Measurements from ENCODE around the gene HIGD2A. TPM values are rescaled to one million over a fixed set of nuclear protein-coding genes. Genes with fewer than 3 reads are reported as not detected.

Gene HIGD2A
- total RNA-seq, 1 experiment from 2014 or later: 72.6 TPM

GRCh38 chr5:176361437-176362232, 26.9 kb upstream of the HIGD2A start, which contains the start of gene KIAA1191:
TSS of gene KIAA1191 (minus strand) at chr5:176361764. CDS start at chr5:176359508, 2,256 bp downstream.
- DNase-seq: peak; percentile 95
- no peaks in the 10 kb centered on the region for H3K9me3 Mint-ChIP-seq (ENCODE audit: low read depth, unreplicated experiment)
- CTCF ChIA-PET: interaction anchor here (0.6 to 0.9 kb wide), 5 partner anchors 9 to 717 kb away, joined by 3 to 4 read pairs (median 3); partner anchors contain the start of genes HIGD2A and NOP16
- TF ChIP-seq, protein P1, sequence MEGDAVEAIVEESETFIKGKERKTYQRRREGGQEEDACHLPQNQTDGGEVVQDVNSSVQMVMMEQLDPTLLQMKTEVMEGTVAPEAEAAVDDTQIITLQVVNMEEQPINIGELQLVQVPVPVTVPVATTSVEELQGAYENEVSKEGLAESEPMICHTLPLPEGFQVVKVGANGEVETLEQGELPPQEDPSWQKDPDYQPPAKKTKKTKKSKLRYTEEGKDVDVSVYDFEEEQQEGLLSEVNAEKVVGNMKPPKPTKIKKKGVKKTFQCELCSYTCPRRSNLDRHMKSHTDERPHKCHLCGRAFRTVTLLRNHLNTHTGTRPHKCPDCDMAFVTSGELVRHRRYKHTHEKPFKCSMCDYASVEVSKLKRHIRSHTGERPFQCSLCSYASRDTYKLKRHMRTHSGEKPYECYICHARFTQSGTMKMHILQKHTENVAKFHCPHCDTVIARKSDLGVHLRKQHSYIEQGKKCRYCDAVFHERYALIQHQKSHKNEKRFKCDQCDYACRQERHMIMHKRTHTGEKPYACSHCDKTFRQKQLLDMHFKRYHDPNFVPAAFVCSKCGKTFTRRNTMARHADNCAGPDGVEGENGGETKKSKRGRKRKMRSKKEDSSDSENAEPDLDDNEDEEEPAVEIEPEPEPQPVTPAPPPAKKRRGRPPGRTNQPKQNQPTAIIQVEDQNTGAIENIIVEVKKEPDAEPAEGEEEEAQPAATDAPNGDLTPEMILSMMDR (IDR thresholded peaks at IDR 0.05; ENCODE audit: unreplicated experiment): no peak
- BruUV-seq (replicated peaks): no TSS peak
- intact Hi-C loops (cut with micrococcal nuclease; ENCODE audit: unreplicated experiment): no loop called here
- peaks cover 28% of the 10 kb centered on the region for H3K36me3 Mint-ChIP-seq (ENCODE audit: insufficient read depth, unreplicated experiment)
- H3K27me3 Mint-ChIP-seq (ENCODE audit: unreplicated experiment): no peaks in the 10 kb centered on the region
- H3K4me3 Mint-ChIP-seq (ENCODE audit: low read depth, unreplicated experiment): peak within 1 kb of the TSS; percentile 99
- H3K4me1 Mint-ChIP-seq (ENCODE audit: low read depth, unreplicated experiment): no peaks in the 10 kb centered on the region
- peak within 1 kb of the TSS; percentile 80 for H3K27ac Mint-ChIP-seq (ENCODE audit: unreplicated experiment)

GRCh38 chr5:176362233-176362490, 26.4 kb upstream of the HIGD2A start:
- H3K27ac Mint-ChIP-seq (ENCODE audit: unreplicated experiment): peak overlapping the region; percentile 80
- CTCF ChIA-PET: interaction anchor here (0.9 kb wide), 1 partner anchor 10 kb away, joined by 3 read pairs; no protein-coding TSS in a partner anchor
- peaks cover 29% of the 10 kb centered on the region for H3K36me3 Mint-ChIP-seq (ENCODE audit: insufficient read depth, unreplicated experiment)
- BruUV-seq (replicated peaks): no TSS peak
- no peak for DNase-seq
- H3K4me3 Mint-ChIP-seq (ENCODE audit: low read depth, unreplicated experiment): peak overlapping the region; percentile 99
- intact Hi-C loops (cut with micrococcal nuclease; ENCODE audit: unreplicated experiment): no loop called here
- peaks cover 3% of the 10 kb centered on the region for H3K27me3 Mint-ChIP-seq (ENCODE audit: unreplicated experiment)
- H3K9me3 Mint-ChIP-seq (ENCODE audit: low read depth, unreplicated experiment): no peaks in the 10 kb centered on the region
- no peaks in the 10 kb centered on the region for H3K4me1 Mint-ChIP-seq (ENCODE audit: low read depth, unreplicated experiment)
- TF ChIP-seq, protein P1 (IDR thresholded peaks at IDR 0.05; ENCODE audit: unreplicated experiment): no peak

- intact Hi-C loops (cut with micrococcal nuclease; ENCODE audit: unreplicated experiment): no loop called here
- H3K36me3 Mint-ChIP-seq (ENCODE audit: insufficient read depth, unreplicated experiment): peaks cover 29% of the 10 kb centered on the region
- TF ChIP-seq, protein P1 (IDR thresholded peaks at IDR 0.05; ENCODE audit: unreplicated experiment): no peak
- no TSS peak for BruUV-seq (replicated peaks)
- H3K4me1 Mint-ChIP-seq (ENCODE audit: low read depth, unreplicated experiment): peaks cover 6% of the 10 kb centered on the region
- CTCF ChIA-PET: no interaction called here
- no peak for DNase-seq
- H3K4me3 Mint-ChIP-seq (ENCODE audit: low read depth, unreplicated experiment): peak overlapping the region; percentile 70
- peaks cover 15% of the 10 kb centered on the region for H3K27me3 Mint-ChIP-seq (ENCODE audit: unreplicated experiment)
- no peak overlapping the region for H3K27ac Mint-ChIP-seq (ENCODE audit: unreplicated experiment)
- H3K9me3 Mint-ChIP-seq (ENCODE audit: low read depth, unreplicated experiment): no peaks in the 10 kb centered on the region
These were observed 23.7 kb upstream of the HIGD2A start for GRCh38 chr5:176364765-176365350.

GRCh38 chr5:176365351-176366231, 23.0 kb upstream of the HIGD2A start, which contains the start of gene ARL10:
TSS of gene ARL10 (plus strand) at chr5:176365487. CDS start at chr5:176365564, 77 bp downstream.
- intact Hi-C loops (cut with micrococcal nuclease; ENCODE audit: unreplicated experiment): no loop called here
- no TSS peak for BruUV-seq (replicated peaks)
- Mint-ChIP-seq H3K27ac (ENCODE audit: unreplicated experiment) (no peak within 1 kb of the TSS), H3K27me3 (ENCODE audit: unreplicated experiment) (peaks cover 15% of the 10 kb centered on the region), H3K9me3 (ENCODE audit: low read depth, unreplicated experiment) (no peaks in the 10 kb centered on the region), H3K36me3 (ENCODE audit: insufficient read depth, unreplicated experiment) (peaks cover 27% of the 10 kb centered on the region), H3K4me3 (ENCODE audit: low read depth, unreplicated experiment) (peak within 1 kb of the TSS; percentile 70), H3K4me1 (ENCODE audit: low read depth, unreplicated experiment) (peaks cover 6% of the 10 kb centered on the region)
- peak; percentile 30 for DNase-seq
- TF ChIP-seq, protein P1 (IDR thresholded peaks at IDR 0.05; ENCODE audit: unreplicated experiment): no peak
- CTCF ChIA-PET: no interaction called here
